Hematopoietic multipotent progenitor cell treated with erythropoietin and hydrocortisone succinate and interleukin-3 and kit ligand, for 17 days (in vitro differentiated cells): ENCODE results near the gene NDST1.

Source experiments
- DNase-seq: peaks from one replicate; pipeline ENCODE4 v3.0.0-alpha.2; 2015; ENCODE audit warnings: low spot score

NDST1 gene

DNA sequence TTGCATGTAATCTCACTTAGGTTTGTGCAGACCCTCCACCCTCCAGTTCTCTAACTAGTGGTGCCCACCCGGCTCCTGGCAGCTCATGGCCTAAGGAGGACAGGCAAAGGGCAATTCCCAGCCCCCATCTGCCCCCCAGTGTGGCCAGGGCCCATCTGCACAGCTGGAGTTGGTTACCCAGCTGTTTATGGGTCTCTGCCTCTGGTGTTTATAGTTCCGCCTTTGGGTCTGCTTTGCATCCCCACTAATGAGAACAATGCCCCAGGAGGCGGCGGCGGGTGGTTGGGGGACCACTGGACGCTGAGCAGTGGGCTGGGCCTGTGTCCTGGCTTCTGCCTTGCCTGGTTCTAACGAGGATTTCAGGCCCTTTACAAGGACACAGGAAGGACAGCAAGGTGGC lies 62.4 kb downstream of the NDST1 start:
- DNase-seq = no peak

GRCh38 chr5:150571836-150572235 lies 63.9 kb downstream of the NDST1 start:
- no peak for DNase-seq

- DNase-seq = no peak
Measured at GRCh38 chr5:150573216-150573615, 65.3 kb downstream of the NDST1 start.

DNA sequence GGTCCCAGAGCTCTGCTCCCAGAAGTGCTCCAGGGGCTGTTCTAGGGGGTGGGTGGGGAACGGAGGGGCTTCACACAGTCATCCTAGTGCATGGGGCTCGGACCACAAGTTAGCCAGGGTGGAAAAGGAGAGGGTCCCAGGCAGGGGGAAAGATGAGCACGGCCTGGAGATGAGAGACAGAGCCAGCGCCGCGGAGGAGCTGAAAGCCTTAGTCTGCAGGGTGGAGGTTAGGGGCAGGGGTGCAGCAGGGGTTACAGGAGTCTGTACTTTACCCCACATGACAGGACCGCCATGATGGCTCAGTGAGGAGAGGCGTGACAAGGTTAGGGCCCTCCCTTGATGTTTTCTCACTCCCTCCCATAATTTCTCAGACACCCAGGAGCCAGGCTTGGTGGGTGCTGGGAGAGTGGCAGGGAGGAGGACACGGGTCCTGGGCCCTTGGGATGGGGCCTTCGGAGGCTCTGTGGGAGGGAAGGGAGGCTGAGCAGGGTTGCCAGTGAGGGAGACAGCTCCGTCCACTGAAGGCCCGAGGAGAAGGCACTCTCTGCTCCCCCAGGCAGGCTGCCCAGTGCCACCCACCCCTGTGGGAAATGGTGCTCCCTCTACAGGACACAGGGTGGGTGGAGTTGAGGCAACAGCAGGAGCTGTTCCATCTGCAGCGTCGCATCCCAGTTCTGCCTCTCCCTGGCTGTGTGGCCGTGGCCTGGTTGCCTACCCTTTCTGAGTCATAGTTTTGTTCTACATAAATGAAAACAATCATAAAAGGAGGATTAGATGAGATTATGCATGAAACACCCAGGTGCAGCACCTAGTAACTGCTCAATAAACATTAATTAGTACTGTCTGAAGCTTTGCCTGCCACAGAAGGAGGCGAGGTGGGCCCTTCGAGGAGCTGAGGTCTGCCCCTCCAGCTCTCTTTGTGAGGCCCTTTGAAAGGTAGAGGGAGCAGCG lies 66.2 kb downstream of the NDST1 start:
- no peak for DNase-seq

DNA sequence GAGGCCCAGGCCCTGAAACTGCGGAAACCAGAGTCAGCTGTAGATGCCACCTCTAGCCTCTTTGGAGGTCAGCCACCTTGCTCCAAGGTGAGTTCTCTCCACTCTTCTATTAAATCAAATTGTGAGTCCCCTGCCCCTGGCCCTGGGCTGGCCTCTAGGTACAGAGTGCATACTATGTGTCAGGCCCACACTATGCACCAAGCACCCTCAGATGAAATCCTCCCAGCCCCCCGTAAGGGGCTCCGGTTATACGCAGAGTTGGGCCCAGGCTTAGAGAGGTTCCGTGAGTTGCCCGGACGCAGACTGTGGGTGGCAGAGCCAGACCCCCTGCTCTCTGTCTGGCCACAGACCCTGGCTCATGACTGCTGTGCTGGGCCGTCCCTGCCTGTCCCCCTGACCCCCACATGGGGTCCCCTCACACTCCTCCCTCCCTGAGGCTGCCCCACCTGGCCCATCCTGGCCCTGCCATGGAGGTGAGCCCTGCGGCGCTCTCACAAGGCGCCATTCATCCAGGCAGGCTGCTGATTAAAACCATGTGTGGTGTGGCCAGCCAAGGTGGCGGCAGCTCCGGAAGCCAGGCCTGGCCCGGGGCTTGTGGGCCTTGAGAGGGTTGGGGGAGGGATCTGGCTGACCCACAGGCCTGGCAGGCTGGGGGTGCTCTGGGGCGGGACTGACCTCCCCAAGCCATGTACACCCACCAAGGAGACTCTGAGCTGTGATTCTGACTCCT lies 67.1 kb downstream of the NDST1 start:
- DNase-seq = no peak

DNA sequence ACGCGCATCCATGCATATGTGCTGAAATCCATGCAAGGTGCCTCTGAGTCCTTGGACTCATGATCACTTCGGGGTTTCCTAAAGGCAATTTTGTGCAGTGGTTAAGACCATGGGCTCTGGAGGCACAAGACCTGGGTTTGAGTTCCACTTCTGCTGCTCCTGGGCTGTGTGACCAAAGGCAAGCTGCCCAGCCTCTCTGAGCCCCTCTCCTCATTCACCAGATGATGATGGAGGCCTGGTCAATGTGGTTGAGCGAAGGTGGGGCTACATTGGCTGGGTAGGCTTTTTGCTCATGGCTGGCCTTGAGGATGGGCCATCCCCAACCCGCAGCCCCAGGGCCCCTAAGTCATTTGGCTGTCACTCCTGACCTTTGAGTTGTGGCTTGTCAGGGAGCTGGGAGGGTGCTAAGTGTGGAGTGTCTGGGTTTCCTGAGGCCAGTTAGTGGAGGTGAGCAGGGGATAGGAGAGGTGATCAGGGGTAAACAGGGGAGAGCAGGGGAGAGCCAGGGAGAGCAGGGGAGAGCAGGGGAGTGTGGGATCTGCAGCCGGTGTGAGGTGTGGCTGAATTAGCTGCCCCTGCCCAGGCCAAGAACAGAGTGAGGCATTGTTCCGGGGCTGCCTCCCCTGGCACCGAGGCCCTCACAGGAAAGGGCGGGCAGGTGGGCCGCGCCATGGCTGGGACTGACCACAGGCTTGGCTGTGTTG lies 68.0 kb downstream of the NDST1 start:
- no peak for DNase-seq

GRCh38 chr5:150576449-150576949 lies 68.6 kb downstream of the NDST1 start:
- DNase-seq = no peak

DNA sequence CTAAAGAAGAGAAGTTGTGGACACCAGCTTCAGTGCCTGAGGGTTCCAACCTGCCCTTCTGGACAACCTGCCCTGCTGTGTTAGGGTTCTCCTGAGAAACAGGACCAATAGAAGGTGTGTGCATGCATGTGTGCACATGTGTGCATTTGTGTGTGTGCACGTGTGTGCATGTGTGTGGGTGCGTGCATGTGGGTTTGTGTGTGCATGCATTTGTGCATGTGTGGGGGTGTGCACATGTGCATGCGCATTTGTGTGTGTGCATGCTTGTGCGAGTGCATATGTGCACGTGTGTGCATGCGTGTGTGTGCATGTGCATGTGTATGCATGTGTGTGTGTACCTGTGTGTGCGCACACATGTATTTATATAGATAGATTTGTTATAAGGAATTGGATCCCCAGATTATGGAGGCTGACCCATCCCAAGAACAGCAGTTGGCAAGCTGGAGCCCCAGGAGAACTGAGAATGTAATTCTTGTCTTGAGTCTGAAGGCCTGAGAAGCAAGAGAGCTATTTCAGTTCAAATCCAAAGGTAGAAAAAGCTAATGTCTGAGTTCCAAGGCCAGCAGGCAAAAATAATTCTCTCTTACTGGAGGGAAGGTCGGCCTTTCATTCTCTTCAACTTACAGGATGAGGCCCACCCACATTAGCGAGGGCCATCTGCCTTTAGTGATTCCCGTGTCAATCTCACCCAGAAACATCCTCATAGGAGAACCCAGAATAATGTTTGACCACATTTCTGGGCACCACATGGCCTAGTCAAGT lies 69.6 kb downstream of the NDST1 start:
- DNase-seq = no peak

DNA sequence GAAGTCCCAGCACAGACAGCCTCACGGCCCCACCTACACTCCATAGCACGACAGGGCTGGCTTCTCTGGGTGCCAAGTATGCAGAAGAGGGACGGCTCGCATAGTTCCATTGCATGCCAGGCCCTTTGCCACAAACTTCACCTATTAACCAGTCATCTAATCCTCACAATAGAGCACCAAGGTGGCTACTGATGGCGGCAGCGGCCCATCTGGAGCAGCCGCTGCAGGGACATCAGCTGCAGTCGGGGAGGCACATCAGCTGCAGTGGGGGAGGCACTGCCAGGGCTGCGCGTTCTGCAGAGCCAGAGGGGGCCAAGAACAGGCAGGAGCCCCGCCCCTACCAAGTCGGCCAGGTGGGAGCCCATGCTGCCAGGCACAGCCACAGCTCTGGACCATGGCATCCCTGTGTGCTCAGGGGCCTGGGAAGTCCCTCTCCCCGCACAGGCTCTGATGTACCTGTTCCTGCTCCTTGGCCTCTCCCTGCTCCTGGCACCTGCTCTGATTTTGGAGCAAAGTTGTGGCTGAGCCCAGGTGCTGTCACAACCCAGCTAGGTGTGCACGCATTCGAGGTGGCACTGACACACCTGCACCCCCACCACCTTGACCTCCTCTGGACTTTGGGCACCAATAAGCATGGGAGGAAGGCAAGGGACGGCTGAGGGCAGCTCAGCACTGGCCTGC lies 71.0 kb downstream of the NDST1 start:
- no peak for DNase-seq

DNA sequence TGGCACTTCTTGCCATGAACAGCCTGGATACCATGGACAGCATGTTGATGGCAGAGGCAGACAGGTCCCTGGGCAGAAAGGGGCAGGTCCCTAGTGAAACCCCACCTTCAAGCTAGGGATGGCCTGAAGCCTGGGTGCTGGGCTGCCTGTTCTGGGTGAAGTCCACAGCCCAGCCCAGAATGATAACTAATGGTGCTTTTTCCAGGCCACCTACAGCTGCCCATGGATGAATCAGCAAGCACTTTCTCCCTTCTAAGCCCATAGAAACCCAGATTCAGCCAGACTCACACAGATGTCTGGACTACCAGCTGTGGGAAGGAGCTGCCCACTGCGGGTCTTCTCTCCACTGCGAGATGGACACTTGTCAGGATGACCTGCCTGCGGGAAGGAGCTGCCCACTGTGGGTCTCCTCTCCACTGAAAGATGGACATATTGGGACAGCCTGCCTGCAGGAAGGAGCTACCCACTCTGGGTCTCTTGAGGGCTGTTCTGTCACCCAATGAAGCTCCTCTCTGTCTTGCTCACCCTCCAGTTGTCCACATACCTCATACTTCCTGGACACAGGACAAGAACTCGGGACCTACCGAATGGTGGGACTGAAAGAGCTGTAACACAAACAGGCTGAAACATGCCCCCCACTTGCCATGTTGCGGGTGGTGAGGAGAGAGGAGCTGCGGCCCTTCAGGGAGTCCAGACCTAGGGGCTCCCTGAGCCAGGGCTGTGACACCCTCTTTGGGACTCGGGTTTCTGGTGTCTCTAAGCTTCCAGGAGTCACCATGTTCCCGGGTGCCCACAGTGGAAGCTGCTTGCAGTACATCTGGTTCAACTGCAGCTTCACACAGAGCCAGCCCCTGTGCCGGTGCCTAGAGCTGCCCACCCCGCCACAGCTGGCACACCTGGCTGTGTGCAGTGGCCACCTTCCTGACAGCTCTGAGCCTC lies 71.8 kb downstream of the NDST1 start:
- DNase-seq = no peak

GRCh38 chr5:150580917-150581316 lies 73.0 kb downstream of the NDST1 start:
- no peak for DNase-seq

DNA sequence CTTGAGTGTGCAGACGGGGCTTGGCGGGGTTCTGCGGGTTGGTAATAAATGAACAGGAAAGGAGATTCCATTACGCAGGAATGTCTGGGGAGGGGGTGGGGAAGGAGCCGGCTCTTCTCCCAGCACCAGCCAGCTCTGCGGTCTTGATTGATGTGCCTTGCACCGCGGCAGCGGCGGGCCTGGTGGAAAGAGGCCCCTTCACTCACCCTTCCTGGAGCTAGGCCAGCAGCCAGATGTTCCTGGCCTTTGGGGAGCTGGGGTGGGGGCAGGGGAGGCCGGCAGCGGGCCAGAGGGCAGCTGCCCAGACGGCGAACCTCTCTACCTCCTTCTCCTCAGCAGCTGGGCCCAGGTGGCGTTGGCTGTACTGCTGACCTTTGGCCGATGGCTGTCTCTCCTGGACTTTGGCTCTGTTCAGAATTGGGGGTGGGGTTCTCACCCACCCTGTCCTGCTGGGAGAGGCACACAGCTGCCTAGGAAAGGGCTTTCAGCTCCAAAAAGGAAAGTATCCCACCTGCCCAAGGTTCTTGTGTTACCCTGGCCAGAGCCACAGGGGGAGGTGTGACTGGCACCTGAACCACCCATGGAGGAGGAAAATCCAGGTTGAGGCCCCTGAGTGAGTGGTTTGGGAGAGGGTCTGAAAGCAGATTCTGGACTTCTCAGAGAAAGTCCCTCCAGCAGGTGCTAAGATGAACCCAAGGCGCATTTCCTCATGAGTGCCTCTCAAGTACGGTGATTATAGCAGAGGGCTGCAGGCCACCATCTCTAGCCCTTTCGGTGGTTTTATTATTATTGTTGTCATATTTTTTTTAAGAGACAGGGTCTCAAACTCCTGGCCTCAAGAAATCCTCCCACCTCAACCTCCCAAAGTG lies 74.5 kb downstream of the NDST1 start:
- no peak for DNase-seq

DNA sequence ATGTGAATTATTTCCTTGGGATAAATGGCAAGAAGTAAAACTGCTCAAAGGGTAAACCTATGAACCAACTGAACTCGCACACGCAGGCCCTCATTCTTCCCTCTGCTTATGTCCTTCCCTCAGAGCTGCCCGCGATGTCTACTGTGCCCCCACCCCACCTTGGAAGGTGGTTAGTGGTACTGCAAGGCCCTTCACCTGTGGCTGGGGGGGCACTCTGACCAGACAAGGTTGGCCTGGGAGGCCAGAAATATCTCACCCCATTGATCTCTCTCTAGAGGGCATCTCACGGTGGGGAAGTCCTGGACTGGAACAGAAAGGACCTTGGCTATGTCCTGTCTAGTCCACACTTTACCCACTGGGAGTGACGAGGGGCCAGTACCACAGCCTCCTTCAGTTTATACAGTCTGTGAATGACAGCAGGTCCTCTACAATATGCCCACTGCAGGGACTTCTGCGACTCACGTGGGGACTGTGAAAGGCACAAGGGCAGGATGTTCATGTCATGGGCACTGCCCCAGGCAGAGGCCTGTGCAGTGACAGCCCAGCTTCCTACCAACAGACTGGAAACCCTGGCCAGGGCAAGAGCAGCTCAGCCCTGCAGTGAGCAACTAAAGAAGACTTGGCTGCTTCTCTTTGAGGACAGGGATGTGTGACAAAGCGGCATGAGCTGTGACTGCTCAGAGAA lies 75.8 kb downstream of the NDST1 start:
- no peak for DNase-seq

GRCh38 chr5:150584556-150585335 lies 76.8 kb downstream of the NDST1 start:
- no peak for DNase-seq

DNA sequence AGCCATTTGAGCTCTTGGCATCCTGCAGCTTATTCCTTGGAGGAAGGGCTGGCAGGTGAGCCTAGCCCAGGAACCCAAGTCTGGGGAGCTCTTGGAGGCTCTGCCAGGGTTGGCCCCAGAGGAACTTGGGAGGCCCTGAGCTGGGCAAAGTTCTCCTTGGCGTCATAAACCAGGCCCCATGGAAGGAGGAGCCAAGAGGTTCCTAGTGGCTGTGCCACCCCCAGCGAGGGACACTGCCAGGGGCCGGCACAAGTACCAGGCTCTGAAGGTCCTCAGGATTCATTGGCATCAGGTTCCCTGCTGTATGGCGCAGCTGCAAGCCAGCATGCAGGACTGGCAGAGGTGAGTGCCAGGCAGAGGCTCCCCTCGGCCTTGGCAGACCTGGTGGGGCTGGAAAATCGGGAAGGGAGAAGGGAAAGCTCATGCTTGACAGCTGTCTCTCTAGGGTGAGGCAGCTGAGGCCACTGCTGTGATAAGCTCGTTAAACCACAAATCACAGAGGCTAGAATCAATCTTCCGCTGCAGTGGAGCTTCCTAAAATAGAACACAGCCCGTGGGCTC lies 77.9 kb downstream of the NDST1 start:
- no peak for DNase-seq

DNA sequence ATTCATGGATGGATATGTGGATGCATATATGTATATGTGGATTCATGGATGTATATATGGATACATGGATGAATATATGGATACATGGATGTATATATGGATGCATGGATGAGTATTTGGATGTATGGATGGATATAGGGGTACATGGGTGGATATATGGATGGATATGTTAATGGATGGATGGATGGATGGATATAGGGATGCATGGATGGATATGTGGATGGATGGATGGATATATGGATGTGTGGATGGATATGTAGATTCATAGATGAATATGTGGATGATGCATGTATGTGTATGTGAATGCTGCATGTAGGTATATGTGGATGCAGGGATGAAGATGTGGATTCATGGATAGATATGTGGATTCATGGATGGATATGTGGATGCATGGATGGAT lies 79.1 kb downstream of the NDST1 start:
- DNase-seq = no peak
